Neuron (in vitro differentiated cells): ENCODE measurements around the gene ATP1B1.

Source experiments
- H2AFZ ChIP-seq: one replicate; pipeline ENCODE4 v1.6.1; 2013; ENCODE audit warnings: low read depth, mild to moderate bottlenecking, inconsistent platforms, low read length, moderate library complexity
- H3K27me3 ChIP-seq: one replicate; pipeline ENCODE4 v1.6.1; 2013; ENCODE audit warnings: low read length; ENCODE audit not compliant: insufficient read depth
- H3K36me3 ChIP-seq: one replicate; pipeline ENCODE4 v1.6.1; 2013; ENCODE audit warnings: low read length; ENCODE audit not compliant: insufficient read depth
- H3K4me1 ChIP-seq: one replicate; pipeline ENCODE4 v1.6.1; 2013; ENCODE audit warnings: low read length; ENCODE audit not compliant: insufficient read depth
- H3K4me3 ChIP-seq: 2 replicates; pipeline ENCODE4 v1.5.1; 2013; ENCODE audit warnings: mild to moderate bottlenecking, low read length, moderate library complexity
- H3K9me3 ChIP-seq: one replicate; pipeline ENCODE4 v1.6.1; 2013; ENCODE audit warnings: low read length

ATP1B1 gene

DNA sequence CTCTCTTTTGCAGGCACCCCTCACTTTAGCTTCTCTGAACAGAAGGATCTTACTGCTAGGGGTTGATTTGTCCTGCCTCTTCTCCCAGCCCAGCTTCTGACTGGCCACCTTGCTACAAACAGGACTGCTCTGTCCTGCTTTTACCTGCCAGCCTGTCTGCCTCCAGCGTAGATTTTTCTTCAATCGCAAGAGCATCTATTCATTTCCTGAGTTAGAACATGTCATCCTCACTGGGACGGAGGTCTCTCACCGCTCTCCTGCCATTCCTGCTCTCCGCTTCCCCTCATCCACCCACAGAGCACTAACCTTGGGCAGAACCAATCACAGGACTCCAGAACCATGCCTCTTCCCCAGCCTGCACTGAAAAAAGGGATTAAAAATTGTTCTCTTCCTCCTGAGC lies 3.5 kb upstream of the ATP1B1 start:
- no peaks in the 10 kb centered on the region for H3K27me3 ChIP-seq
- H3K4me3 ChIP-seq = no peak overlapping the region
- peaks cover 22% of the 10 kb centered on the region for H3K4me1 ChIP-seq
- no peaks in the 10 kb centered on the region for H3K9me3 ChIP-seq
- H3K36me3 ChIP-seq = no peaks in the 10 kb centered on the region
- H2AFZ ChIP-seq = no peak overlapping the region

DNA sequence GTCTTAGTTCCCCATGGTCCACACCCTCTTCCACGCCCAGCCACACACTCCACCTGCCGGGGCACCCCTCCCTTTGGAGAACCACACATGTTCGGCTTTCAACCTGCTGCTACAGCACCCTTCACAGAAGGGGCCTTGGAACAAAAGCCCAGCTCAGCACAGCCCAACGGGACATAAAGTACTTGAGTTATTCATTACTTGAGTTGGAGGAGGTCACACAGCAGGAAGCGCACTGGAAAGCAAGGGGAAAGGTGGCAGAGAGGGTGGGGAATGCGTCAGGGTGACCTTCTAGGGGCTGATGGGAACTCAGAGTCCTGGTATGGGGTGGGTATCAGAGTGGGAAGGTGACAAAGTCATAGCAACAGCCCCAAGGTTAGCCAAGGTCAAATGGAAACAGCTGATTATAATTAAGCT lies 3.0 kb upstream of the ATP1B1 start:
- Histone ChIP-seq H3K36me3 (no peaks in the 10 kb centered on the region), H3K27me3 (no peaks in the 10 kb centered on the region), H3K4me1 (peaks cover 27% of the 10 kb centered on the region), H3K9me3 (no peaks in the 10 kb centered on the region), H3K4me3 (no peak overlapping the region), H2AFZ (no peak overlapping the region)

DNA sequence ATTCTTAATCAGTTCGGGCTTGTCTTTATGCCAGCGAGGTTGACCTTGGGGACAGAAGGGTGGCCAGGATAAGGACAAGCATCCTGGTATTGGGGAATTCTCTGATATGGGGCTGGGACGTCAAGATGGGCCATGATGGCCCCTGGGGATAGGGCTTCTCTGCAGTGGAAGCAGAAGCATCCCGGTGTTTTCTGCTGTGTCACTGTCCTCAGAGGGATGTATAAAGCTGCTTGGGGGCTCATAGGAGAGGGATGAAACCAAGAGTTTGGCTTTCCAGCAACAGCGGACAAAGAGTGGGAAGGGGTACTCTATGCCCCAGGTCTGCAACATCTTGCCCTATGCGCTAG lies 1.4 kb upstream of the ATP1B1 start:
- peaks cover 43% of the 10 kb centered on the region for H3K4me1 ChIP-seq
- no peaks in the 10 kb centered on the region for H3K36me3 ChIP-seq
- H3K4me3 ChIP-seq = peak overlapping the region; percentile 62

DNA sequence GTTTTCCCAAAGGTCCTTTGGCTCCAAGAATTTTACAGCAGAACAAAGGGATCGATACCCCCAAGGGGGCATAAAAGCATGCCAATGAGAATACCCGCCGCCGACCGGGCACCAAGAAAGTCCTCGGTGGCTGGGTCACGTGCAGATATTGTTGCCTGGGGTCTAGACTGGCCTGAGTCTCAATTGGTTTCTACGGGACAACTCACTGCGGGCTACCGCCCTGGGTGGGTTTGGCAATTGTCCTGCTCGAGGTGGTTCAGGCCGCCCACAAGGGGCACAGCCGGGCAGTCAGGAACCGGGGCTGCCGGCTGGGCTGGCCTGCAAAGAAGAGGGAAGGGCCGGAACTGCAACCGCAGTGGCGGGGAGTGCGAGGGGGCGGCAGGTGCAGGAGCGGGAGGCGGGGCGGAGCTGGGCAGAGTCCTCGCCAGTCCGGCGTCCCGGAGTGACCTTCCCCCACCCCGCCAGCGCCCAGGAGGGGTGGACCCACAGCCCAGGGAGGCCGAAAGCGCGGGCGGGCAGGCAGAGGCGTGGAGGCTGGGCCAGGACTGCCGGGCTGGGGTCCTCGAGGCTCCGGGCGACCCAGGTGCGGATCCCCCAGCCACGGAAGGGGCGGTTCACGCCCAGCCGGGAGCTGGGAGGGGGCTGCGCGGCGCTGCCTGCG lies 926 bp upstream of the ATP1B1 start:
- peak overlapping the region; percentile 80 for H2AFZ ChIP-seq
- no peaks in the 10 kb centered on the region for H3K9me3 ChIP-seq
- no peaks in the 10 kb centered on the region for H3K36me3 ChIP-seq
- H3K4me3 ChIP-seq = peak overlapping the region; percentile 62
- no peaks in the 10 kb centered on the region for H3K27me3 ChIP-seq
- H3K4me1 ChIP-seq = peaks cover 48% of the 10 kb centered on the region

More for the DNA sequence above, 1.4 kb upstream of the ATP1B1 start:
- Histone ChIP-seq H3K9me3 (no peaks in the 10 kb centered on the region), H3K27me3 (no peaks in the 10 kb centered on the region), H2AFZ (peak overlapping the region; percentile 80)

DNA sequence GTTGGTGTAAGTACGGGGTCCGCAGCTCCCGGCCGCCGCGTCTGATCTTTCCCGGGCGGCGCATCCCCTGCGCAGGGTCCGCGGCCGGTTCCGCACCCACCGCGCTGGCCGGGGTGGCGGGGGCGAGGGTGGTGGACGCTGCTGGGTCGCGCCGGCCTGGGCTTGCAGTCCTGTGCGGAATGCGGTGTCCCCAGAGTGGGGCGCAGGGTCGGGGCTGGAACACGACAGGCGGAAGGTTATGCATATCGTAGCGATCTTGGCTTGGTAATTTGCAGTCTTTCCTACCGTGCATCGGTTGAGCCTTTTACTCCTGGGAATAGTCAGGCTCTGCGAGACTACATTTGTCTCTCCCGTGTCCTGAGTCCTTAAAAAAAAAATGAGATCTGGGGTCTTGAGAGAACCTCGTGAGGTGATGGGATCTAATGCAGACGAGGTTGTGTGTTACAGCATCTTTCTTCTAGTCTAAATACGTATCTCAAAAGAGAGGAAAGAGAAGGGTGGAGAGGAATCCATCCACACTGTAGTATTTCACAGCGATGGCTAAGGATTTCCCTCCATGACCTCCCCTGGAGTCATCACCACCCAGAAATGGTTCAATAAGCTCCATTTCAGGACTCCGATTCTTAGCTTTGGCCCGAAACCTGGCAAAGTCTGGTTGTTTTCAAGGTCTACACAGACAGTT lies 572 bp downstream of the ATP1B1 start:
- H3K4me1 ChIP-seq = peaks cover 51% of the 10 kb centered on the region
- no peaks in the 10 kb centered on the region for H3K9me3 ChIP-seq
- no peak overlapping the region for H2AFZ ChIP-seq
- H3K36me3 ChIP-seq = peaks cover 10% of the 10 kb centered on the region
- H3K4me3 ChIP-seq = peak overlapping the region; percentile 62
- no peaks in the 10 kb centered on the region for H3K27me3 ChIP-seq

DNA sequence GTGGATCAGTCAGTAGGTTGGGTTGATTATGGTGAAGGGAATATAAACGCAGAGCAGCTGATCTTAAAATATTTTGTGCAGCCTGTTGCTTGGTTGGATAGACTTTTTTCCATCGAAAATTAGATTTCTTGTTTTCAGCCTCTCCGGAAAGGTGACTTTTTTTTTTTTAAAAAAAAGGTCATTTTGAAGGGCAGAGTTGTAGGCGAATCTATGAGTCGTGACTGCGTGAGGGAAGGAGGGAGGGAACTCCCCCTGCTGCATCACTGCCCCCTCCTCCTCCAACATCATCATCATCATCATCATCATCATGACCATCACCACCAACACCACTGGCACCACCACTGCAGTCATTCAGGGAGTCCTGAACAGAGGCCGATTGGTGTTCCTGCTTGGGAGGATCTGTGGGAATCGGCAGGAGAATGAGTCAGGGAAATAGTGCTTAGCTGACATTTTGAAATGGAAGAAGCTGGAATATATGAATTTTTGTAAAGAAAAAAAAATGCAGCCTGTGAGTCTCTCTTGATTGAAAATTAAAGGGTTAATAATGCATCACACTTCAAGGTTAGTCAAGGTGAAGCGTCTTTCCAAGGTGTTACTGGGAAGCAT lies 1.2 kb downstream of the ATP1B1 start:
- peak overlapping the region; percentile 62 for H3K4me3 ChIP-seq
- H2AFZ ChIP-seq = no peak overlapping the region
- H3K9me3 ChIP-seq = no peaks in the 10 kb centered on the region
- peaks cover 45% of the 10 kb centered on the region for H3K4me1 ChIP-seq
- peaks cover 16% of the 10 kb centered on the region for H3K36me3 ChIP-seq
- H3K27me3 ChIP-seq = no peaks in the 10 kb centered on the region

DNA sequence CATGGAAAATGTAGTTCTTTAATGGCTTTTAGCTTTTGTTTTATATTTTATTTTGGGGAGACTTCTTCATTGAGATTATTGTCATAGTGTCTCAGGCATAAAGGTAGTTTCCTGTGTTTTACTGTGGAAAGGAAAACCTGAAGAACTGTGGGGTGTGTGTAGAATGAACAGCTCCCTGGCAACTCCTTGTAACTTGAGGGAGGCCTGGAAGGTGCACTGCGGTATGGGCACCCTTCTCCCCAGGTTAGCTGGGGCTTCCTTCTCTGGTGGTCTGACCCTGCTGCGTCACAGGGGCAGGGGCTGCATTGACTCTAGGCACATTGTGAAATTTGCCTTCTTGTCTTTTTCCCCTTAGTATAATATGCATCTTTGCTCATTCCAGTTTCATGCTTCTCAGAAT lies 1.7 kb downstream of the ATP1B1 start:
- Histone ChIP-seq H3K4me1 (peaks cover 40% of the 10 kb centered on the region), H2AFZ (no peak overlapping the region), H3K9me3 (no peaks in the 10 kb centered on the region), H3K4me3 (peak overlapping the region; percentile 62), H3K36me3 (peaks cover 17% of the 10 kb centered on the region), H3K27me3 (no peaks in the 10 kb centered on the region)

DNA sequence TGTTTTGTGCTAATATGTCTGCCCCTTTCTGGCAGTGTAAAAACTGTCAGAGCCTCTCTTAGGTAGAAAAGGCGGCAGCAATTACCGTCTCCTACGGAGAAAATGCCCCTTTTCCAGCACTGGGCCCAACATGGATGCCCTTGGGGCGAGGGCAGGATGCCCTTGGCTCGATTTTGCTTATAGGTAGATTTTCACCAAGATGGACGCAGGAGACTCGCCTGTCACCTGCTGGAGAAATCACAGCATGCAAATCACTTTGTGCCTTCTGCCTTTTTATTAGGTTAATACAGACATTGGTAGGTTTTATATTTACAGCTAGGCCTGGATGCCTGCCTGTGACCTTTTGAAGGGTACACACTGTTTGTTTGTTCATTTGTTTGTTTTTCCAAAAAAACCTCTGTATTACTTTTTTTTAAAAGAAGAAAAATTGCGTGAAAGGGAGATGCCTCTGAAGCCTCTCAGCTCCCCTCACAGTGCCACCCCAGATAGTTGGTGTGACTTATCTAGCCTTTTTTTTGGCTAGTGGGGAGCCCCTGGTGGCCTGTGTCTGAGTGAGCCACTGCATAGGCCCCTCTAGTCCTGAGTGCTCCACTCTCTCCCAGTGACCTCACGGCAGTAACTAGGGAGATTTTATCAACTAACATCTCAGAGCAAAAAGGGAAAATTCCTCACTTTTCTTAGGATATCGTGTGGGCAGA lies 2.5 kb downstream of the ATP1B1 start:
- H3K36me3 ChIP-seq = peaks cover 24% of the 10 kb centered on the region
- peaks cover 40% of the 10 kb centered on the region for H3K4me1 ChIP-seq
- H3K4me3 ChIP-seq = peak overlapping the region; percentile 62
- H3K27me3 ChIP-seq = no peaks in the 10 kb centered on the region
- no peak overlapping the region for H2AFZ ChIP-seq
- no peaks in the 10 kb centered on the region for H3K9me3 ChIP-seq

DNA sequence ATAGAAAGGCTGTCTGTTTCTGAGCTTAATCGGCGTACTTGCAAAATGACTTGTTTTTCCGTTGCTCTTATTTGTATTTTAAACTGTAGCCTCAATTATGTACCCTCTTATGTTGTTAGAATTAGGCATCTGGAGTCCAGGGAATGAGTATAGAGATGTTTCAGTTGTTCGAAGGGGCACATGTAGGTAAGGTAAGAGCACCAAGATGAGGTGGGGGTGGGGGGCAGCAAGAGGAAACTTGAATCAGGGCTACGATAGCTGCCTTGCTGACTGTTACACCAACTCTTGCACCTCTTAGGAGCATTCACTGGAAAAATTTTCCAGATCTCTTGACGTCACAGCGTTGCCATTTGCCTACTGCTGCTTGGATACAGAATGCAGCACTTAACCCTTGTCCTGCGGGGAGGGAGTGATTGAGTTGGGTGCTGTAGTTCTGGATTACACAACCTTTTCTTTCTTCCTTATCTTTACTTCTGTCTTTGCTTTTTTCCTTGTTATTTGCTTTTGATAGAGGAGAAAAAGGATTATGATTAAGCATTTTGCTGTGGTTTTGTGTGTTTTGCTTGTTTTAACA lies 3.2 kb downstream of the ATP1B1 start:
- no peaks in the 10 kb centered on the region for H3K9me3 ChIP-seq
- no peak overlapping the region for H2AFZ ChIP-seq
- H3K4me3 ChIP-seq = no peak overlapping the region
- peaks cover 40% of the 10 kb centered on the region for H3K4me1 ChIP-seq
- H3K27me3 ChIP-seq = no peaks in the 10 kb centered on the region
- H3K36me3 ChIP-seq = peaks cover 28% of the 10 kb centered on the region

DNA sequence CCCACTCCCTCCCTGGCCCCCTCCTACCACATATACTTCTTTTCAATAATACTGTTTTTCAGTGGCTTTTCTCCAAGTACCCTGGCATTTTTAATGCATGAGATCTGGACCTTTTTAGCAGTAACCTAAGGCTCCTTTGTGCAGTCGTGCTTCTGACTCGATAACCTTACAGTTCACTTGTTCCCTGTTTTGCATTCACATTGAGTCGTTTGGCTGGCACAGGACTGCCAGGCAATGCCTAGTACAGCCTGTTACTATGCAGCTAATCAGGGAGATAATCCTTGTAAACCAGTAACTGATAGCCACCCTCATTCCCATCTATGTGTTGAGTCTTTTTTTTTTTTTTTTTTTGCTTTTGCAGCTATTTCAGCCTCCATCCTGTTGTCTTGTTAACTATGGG lies 3.7 kb downstream of the ATP1B1 start:
- Histone ChIP-seq H3K4me1 (peaks cover 37% of the 10 kb centered on the region), H3K27me3 (no peaks in the 10 kb centered on the region), H3K9me3 (no peaks in the 10 kb centered on the region), H3K4me3 (no peak overlapping the region), H2AFZ (no peak overlapping the region), H3K36me3 (peaks cover 28% of the 10 kb centered on the region)

DNA sequence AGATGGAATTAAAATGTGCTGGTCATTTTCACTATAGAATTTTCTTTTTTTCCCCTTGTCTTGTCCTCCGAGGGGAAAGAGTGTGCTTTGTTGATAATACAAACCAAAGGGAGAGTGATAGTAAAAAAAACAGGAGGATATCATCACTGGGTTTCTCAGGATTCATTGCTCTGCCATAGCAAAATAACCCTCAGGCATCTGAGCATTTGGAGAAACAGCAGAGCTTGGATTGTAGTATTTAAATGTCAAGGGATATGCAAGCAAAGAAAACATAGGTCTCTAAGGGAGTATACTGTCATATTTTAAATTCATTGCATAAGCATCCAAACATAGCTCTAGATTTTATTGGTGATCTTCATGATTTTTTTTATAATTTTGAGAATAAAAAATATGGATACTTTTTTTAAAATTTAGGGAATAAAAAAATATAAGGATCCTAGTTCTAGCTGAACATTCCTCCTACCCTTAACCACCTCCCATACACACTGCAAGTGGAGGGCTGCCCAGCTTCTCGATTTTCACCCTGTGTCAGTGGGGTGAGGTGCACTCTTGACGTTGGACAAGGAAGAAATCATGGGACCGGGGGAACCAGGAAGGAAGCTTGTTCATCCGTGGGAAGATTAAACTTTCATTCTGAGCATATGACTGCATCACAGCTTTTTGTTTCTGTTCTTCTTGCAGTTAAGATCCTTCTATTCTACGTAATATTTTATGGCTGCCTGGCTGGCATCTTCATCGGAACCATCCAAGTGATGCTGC lies 4.4 kb downstream of the ATP1B1 start:
- Histone ChIP-seq H2AFZ (no peak overlapping the region), H3K4me3 (no peak overlapping the region), H3K36me3 (peaks cover 29% of the 10 kb centered on the region), H3K27me3 (no peaks in the 10 kb centered on the region), H3K9me3 (no peaks in the 10 kb centered on the region), H3K4me1 (peaks cover 36% of the 10 kb centered on the region)

DNA sequence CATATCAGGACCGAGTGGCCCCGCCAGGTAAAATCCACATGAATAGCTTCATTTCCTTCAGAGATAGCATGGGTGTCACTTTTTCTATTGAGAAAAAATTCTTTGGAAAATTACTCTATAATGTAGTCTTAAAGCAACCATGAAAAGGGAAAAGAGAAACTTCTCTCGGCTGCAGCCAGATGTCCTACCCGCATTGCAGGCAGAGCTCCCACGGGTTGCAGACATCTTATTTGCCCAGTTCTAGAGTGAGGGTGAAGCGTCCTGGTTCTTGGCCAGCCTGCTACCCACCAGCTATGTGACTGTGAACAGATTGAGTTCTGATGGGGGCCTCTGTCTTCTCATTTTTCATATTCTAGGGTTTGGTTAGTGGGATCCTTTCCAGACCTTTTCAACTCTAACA lies 5.0 kb downstream of the ATP1B1 start:
- Histone ChIP-seq H2AFZ (no peak overlapping the region), H3K4me3 (no peak overlapping the region), H3K36me3 (peaks cover 34% of the 10 kb centered on the region), H3K9me3 (no peaks in the 10 kb centered on the region), H3K27me3 (no peaks in the 10 kb centered on the region), H3K4me1 (peaks cover 40% of the 10 kb centered on the region)
